Measurements from ENCODE around the gene TRPC4. TPM values are rescaled to one million over a fixed set of nuclear protein-coding genes. Genes with fewer than 3 reads are reported as not detected.

The TRPC4 gene
- total RNA-seq, 1 donor from 2014 or later = 7.5 TPM

DNA sequence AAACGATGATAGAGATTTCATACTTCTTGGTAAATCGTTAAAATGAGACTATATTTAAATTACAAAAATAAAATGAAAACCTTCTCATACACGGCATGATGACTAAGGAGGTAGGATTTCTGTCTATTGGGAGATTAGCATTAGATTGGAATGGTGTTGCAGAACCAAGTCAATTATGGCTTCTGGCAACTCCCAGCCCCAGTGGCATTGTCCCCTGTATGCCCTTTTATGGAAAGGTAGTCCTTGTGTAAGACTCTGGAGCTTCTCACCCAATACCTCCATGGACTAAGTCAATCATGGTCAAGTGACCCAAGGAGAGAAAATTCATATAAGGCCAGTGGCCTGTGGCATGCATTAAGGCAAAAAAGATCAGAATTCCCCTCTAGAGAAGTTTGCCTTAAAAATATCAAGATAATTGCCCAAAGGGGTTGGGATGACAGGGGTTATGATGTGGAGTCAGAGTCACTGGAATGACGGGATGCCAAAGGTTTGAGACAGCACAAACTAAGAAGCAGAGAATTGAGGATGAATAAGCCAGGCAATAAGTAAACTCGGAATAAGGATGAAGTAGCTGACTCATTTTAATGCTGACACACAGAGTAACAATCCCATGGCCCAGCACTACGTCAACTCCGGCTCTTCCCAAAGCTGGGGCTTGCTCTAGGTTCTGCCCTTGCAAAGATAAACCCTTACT is 213.2 kb downstream of the TRPC4 start:
- TF ChIP-seq, protein P1, sequence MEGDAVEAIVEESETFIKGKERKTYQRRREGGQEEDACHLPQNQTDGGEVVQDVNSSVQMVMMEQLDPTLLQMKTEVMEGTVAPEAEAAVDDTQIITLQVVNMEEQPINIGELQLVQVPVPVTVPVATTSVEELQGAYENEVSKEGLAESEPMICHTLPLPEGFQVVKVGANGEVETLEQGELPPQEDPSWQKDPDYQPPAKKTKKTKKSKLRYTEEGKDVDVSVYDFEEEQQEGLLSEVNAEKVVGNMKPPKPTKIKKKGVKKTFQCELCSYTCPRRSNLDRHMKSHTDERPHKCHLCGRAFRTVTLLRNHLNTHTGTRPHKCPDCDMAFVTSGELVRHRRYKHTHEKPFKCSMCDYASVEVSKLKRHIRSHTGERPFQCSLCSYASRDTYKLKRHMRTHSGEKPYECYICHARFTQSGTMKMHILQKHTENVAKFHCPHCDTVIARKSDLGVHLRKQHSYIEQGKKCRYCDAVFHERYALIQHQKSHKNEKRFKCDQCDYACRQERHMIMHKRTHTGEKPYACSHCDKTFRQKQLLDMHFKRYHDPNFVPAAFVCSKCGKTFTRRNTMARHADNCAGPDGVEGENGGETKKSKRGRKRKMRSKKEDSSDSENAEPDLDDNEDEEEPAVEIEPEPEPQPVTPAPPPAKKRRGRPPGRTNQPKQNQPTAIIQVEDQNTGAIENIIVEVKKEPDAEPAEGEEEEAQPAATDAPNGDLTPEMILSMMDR (IDR thresholded peaks at IDR 0.05; ENCODE audit: unreplicated experiment) = no peak
- Mint-ChIP-seq H3K27ac (no peak overlapping the region), H3K36me3 (no peaks in the 10 kb centered on the region), H3K4me3 (no peak overlapping the region), H3K9me3 (no peaks in the 10 kb centered on the region), H3K4me1 (no peaks in the 10 kb centered on the region), H3K27me3 (ENCODE audit: low read depth) (no peaks in the 10 kb centered on the region)
- no peak for DNase-seq (ENCODE audit: low spot score in 2 of 2, unreplicated experiment in 2 of 2)

DNA sequence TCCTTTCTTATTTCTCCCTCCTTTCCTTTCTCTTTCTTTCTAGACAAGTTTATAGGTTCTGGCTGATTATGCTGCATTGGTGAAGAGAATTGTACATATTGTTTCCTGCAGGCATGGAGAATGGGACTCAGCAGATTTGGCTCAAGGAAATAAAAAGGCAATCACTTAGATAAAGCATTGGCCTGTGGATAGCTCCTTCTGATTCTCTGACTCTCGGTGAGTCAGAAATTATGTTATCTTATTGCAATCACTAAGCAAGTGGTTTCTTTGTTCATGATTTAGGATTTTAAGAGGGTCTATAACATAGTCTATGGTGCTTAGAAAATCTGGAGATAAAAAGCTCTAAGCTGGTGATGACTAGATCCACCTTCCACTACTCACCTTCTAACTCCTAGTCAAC is 217.0 kb downstream of the TRPC4 start:
- H3K9me3 Mint-ChIP-seq = no peaks in the 10 kb centered on the region
- DNase-seq (ENCODE audit: low spot score in 2 of 2, unreplicated experiment in 2 of 2) = no peak
- TF ChIP-seq, protein P1 (IDR thresholded peaks at IDR 0.05; ENCODE audit: unreplicated experiment) = no peak
- no peaks in the 10 kb centered on the region for H3K36me3 Mint-ChIP-seq
- H3K27me3 Mint-ChIP-seq (ENCODE audit: low read depth) = no peaks in the 10 kb centered on the region
- H3K4me3 Mint-ChIP-seq = no peak overlapping the region
- H3K4me1 Mint-ChIP-seq = peaks cover 6% of the 10 kb centered on the region
- H3K27ac Mint-ChIP-seq = no peak overlapping the region

DNA sequence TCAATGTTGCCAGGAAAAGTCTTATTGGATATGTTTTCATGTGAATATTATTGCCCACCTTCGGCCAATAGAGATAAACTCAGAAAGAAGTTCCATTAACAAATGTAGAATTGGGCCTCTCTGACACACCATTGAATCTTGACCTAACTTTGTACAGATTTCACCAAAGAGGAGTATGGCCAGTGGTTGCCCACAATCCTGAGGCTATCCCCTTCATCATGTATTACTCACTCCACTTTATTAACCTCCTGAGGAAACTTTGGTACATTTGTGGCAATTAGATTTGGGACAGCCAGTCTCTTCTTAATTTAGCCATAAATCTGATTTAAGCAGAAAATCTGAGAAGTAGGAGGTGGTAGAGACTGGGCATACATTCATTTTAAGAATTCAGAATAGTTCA is 217.7 kb downstream of the TRPC4 start:
- no peaks in the 10 kb centered on the region for H3K36me3 Mint-ChIP-seq
- TF ChIP-seq, protein P1 (IDR thresholded peaks at IDR 0.05; ENCODE audit: unreplicated experiment) = no peak
- H3K4me1 Mint-ChIP-seq = peaks cover 13% of the 10 kb centered on the region
- H3K4me3 Mint-ChIP-seq = no peak overlapping the region
- H3K27me3 Mint-ChIP-seq (ENCODE audit: low read depth) = no peaks in the 10 kb centered on the region
- no peak for DNase-seq (ENCODE audit: low spot score in 2 of 2, unreplicated experiment in 2 of 2)
- no peaks in the 10 kb centered on the region for H3K9me3 Mint-ChIP-seq
- H3K27ac Mint-ChIP-seq = no peak overlapping the region

DNA sequence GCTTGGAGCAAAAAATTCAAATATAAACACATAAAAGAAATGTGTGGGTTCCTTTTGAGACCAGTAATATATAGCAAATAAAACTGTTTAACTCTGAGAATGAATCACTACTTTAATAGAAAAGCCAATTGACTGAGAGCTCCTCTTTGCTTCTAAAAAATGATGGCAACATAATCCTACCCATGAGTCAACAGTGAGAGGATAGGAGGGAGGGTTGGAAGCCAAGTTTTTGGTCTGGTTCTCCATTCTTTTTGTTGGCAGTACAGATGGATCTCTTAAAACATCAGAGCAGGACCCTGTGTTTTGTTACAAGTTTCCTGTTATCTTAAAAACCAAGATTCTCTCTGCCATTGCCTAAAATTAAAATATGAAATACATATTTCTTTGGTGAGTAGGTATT is 221.0 kb downstream of the TRPC4 start:
- Mint-ChIP-seq H3K4me1 (peaks cover 33% of the 10 kb centered on the region), H3K27ac (peak overlapping the region; percentile 34), H3K4me3 (no peak overlapping the region), H3K9me3 (no peaks in the 10 kb centered on the region), H3K36me3 (no peaks in the 10 kb centered on the region), H3K27me3 (ENCODE audit: low read depth) (no peaks in the 10 kb centered on the region)
- DNase-seq (ENCODE audit: low spot score in 2 of 2, unreplicated experiment in 2 of 2) = no peak
- TF ChIP-seq, protein P1 (IDR thresholded peaks at IDR 0.05; ENCODE audit: unreplicated experiment) = no peak

DNA sequence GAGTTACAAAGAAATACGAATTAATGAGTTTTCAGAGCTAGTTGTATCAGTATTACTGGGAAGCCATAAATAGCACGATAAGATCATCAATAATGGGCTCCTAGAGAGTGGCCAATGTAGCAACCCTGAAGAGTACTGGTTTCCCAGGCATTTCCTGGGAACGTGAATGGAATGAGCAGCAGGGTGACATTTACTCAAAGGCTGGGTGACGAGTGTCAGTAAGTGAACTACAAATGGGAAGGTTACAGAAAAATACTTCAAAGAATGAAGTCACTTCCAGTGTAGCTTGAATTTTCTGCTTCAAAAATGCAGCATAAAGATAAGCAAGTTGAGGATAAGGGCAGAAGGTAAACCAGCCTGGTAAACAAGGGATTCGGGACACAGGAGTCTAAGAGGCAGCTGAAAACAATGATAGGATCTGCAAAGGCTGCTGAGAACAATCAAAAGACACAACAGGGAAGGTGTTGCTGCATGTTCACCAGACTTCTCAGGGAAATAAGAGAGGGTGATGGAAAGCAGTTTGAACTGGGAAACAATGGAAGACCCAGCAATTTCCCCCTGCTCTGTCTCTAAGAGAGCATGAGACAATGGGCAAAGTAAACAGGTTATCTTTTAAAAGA is 222.4 kb downstream of the TRPC4 start:
- H3K4me1 Mint-ChIP-seq = peaks cover 33% of the 10 kb centered on the region
- no peaks in the 10 kb centered on the region for H3K9me3 Mint-ChIP-seq
- H3K27ac Mint-ChIP-seq = peak overlapping the region; percentile 63
- no peaks in the 10 kb centered on the region for H3K27me3 Mint-ChIP-seq (ENCODE audit: low read depth)
- TF ChIP-seq, protein P1 (IDR thresholded peaks at IDR 0.05; ENCODE audit: unreplicated experiment) = no peak
- no peak overlapping the region for H3K4me3 Mint-ChIP-seq
- DNase-seq (ENCODE audit: low spot score in 2 of 2, unreplicated experiment in 2 of 2) = no peak
- no peaks in the 10 kb centered on the region for H3K36me3 Mint-ChIP-seq
